Neural crest cell (in vitro differentiated cells): Measurements from ENCODE around the gene RNASEH2A. TPM values are rescaled to one million over a fixed set of nuclear protein-coding genes. Genes with fewer than 3 reads are reported as not detected.

Experiments
- DNase-seq: peaks from one replicate; pipeline ENCODE4 v3.0.0; 2021; ENCODE audit warnings: low read depth, mixed read lengths, low spot score
- H3K27ac Mint-ChIP-seq: one replicate; pipeline ENCODE4 v1.8.0; 2021; ENCODE audit warnings: mild to moderate bottlenecking, mixed read lengths; ENCODE audit not compliant: unreplicated experiment
- H3K27me3 Mint-ChIP-seq: 2 replicates; pipeline ENCODE4 v1.8.0; 2021; ENCODE audit warnings: low read depth, mild to moderate bottlenecking, mixed read lengths
- H3K36me3 Mint-ChIP-seq: 2 replicates; pipeline ENCODE4 v1.8.0; 2021; ENCODE audit warnings: low read depth, mild to moderate bottlenecking, mixed read lengths
- H3K4me1 Mint-ChIP-seq: 2 replicates; pipeline ENCODE4 v1.8.0; 2021; ENCODE audit warnings: mixed read lengths
- H3K4me3 Mint-ChIP-seq: one replicate; pipeline ENCODE4 v1.8.0; 2021; ENCODE audit warnings: mild to moderate bottlenecking, mixed read lengths
- H3K9me3 Mint-ChIP-seq: 2 replicates; pipeline ENCODE4 v1.8.0; 2021; ENCODE audit warnings: mixed read lengths
- CTCF ChIP-seq: fragments of 200-600 bp; sonication (generic); conservative IDR thresholded peaks from 2 replicates; pipeline ENCODE4 v1.5.0; 2021; ENCODE audit warnings: antibody characterized with exemption, mild to moderate bottlenecking
- total RNA-seq: library from RNA; stranded (reverse); gene quantifications from 2 replicates; pipeline ENCODE4 v1.2.1, GENCODE V29; 2021

RNASEH2A gene
- total RNA-seq, 1 donor from 2014 or later, result 87.4 TPM

GRCh38 chr19:12766051-12766521, 40.3 kb upstream of the RNASEH2A start:
- H3K36me3 Mint-ChIP-seq, result no peaks in the 10 kb centered on the region
- no peaks in the 10 kb centered on the region for H3K27me3 Mint-ChIP-seq
- peaks cover 4% of the 10 kb centered on the region for H3K4me1 Mint-ChIP-seq
- peak; percentile 73 for DNase-seq
- H3K4me3 Mint-ChIP-seq, result peak overlapping the region; percentile 47
- H3K27ac Mint-ChIP-seq, result no peak overlapping the region
- TF ChIP-seq CTCF, result peak; percentile 75
- H3K9me3 Mint-ChIP-seq, result no peaks in the 10 kb centered on the region

- Mint-ChIP-seq H3K4me1 (peaks cover 4% of the 10 kb centered on the region), H3K4me3 (no peak overlapping the region), H3K27me3 (no peaks in the 10 kb centered on the region), H3K9me3 (no peaks in the 10 kb centered on the region), H3K36me3 (no peaks in the 10 kb centered on the region), H3K27ac (no peak overlapping the region)
- no peak for TF ChIP-seq CTCF
- DNase-seq, result no peak
Observed at GRCh38 chr19:12767150-12767549, 39.2 kb upstream of the RNASEH2A start.

GRCh38 chr19:12767666-12768065, 38.7 kb upstream of the RNASEH2A start:
- no peak for TF ChIP-seq CTCF
- Mint-ChIP-seq H3K4me3 (no peak overlapping the region), H3K27ac (no peak overlapping the region), H3K27me3 (no peaks in the 10 kb centered on the region), H3K9me3 (no peaks in the 10 kb centered on the region), H3K4me1 (peaks cover 4% of the 10 kb centered on the region), H3K36me3 (no peaks in the 10 kb centered on the region)
- DNase-seq, result no peak

- no peak for TF ChIP-seq CTCF
- Mint-ChIP-seq H3K4me1 (peaks cover 14% of the 10 kb centered on the region), H3K4me3 (no peak overlapping the region), H3K36me3 (no peaks in the 10 kb centered on the region), H3K9me3 (no peaks in the 10 kb centered on the region), H3K27ac (no peak overlapping the region), H3K27me3 (no peaks in the 10 kb centered on the region)
- DNase-seq, result peak; percentile 42
Observed at GRCh38 chr19:12769689-12770088, 36.7 kb upstream of the RNASEH2A start.

- no peak for DNase-seq
- no peak for TF ChIP-seq CTCF
- Mint-ChIP-seq H3K27ac (no peak overlapping the region), H3K4me1 (peaks cover 15% of the 10 kb centered on the region), H3K27me3 (no peaks in the 10 kb centered on the region), H3K4me3 (no peak overlapping the region), H3K9me3 (no peaks in the 10 kb centered on the region), H3K36me3 (no peaks in the 10 kb centered on the region)
Observed at GRCh38 chr19:12770922-12771321, 35.5 kb upstream of the RNASEH2A start.

- Mint-ChIP-seq H3K4me1 (peaks cover 16% of the 10 kb centered on the region), H3K4me3 (peak overlapping the region; percentile 38), H3K36me3 (no peaks in the 10 kb centered on the region), H3K9me3 (no peaks in the 10 kb centered on the region), H3K27ac (no peak overlapping the region), H3K27me3 (no peaks in the 10 kb centered on the region)
- no peak for DNase-seq
- no peak for TF ChIP-seq CTCF
Observed at GRCh38 chr19:12772323-12772722, 34.1 kb upstream of the RNASEH2A start.
